ENCODE data around the gene ARHGEF26.

ARHGEF26 gene

DNA sequence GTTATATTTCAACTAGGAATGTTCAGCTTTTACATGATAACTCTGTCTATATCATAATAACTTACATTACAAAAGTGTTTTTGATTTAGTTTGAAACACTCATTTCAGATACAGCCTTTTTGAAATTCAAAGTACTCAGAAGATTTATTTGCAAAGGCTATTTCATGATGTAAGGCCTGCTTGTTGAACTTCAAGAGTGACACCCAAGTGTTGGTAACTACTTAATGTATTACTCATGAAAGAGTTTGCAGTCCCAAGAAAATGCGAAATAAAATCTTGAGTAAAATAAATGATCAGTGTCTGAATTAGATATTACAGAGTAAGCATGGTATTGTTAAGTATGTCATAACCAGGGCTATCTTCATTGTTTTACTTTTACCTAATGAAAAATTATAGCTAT lies 35.3 kb downstream of the ARHGEF26 start:
- FAIRE-seq, result peak; percentile 70
- no peak for DNase-seq (ENCODE audit: insufficient read length, low spot score)

DNA sequence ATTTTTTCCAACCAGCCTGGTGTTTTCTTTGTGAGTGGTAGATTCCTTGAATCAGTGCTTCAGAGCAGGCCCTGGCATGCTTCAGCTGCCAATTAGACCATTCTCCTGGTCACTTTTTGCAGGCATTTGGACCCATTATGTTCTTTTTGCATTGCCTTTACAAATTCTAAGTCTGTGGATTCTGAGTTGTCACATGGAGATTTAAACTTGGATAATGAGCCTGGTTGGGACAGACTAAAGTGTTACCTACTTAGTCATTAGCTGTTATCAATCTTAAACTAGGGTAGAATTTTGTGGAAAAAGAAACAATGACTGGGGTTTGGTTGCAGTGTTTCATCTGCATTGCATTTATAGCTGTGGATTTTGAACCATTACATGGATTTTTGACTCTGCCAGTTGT lies 40.6 kb downstream of the ARHGEF26 start:
- no peak for DNase-seq (ENCODE audit: insufficient read length, low spot score)
- no peak for FAIRE-seq
- TF ChIP-seq, protein P1, sequence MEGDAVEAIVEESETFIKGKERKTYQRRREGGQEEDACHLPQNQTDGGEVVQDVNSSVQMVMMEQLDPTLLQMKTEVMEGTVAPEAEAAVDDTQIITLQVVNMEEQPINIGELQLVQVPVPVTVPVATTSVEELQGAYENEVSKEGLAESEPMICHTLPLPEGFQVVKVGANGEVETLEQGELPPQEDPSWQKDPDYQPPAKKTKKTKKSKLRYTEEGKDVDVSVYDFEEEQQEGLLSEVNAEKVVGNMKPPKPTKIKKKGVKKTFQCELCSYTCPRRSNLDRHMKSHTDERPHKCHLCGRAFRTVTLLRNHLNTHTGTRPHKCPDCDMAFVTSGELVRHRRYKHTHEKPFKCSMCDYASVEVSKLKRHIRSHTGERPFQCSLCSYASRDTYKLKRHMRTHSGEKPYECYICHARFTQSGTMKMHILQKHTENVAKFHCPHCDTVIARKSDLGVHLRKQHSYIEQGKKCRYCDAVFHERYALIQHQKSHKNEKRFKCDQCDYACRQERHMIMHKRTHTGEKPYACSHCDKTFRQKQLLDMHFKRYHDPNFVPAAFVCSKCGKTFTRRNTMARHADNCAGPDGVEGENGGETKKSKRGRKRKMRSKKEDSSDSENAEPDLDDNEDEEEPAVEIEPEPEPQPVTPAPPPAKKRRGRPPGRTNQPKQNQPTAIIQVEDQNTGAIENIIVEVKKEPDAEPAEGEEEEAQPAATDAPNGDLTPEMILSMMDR (IDR thresholded peaks at IDR 0.05; ENCODE audit: insufficient read depth, missing control alignments), result no peak

More for the DNA sequence above, 35.3 kb downstream of the ARHGEF26 start:
- TF ChIP-seq, protein P1 (IDR thresholded peaks at IDR 0.05; ENCODE audit: insufficient read depth, missing control alignments), result no peak

DNA sequence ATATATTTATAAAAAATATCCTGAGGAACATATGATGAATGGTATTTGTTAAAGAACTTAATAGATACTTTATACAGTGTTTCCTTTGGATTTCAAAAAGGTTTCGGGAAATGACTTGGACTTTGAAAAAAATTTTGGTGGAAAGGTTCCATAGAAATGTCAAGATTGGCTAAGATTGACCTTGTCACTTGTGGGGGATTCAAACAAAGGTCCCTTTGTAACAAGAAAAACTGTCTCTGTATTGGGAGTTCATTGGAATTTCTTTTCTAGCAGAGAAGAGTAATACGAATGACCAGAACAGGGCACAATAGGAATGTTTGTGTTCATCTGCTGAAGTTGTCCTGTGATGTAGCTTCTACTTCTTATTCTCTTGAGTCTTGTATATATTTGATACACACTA lies 43.2 kb downstream of the ARHGEF26 start:
- FAIRE-seq, result no peak
- no peak for DNase-seq (ENCODE audit: insufficient read length, low spot score)
- TF ChIP-seq, protein P1 (IDR thresholded peaks at IDR 0.05; ENCODE audit: insufficient read depth, missing control alignments), result no peak

DNA sequence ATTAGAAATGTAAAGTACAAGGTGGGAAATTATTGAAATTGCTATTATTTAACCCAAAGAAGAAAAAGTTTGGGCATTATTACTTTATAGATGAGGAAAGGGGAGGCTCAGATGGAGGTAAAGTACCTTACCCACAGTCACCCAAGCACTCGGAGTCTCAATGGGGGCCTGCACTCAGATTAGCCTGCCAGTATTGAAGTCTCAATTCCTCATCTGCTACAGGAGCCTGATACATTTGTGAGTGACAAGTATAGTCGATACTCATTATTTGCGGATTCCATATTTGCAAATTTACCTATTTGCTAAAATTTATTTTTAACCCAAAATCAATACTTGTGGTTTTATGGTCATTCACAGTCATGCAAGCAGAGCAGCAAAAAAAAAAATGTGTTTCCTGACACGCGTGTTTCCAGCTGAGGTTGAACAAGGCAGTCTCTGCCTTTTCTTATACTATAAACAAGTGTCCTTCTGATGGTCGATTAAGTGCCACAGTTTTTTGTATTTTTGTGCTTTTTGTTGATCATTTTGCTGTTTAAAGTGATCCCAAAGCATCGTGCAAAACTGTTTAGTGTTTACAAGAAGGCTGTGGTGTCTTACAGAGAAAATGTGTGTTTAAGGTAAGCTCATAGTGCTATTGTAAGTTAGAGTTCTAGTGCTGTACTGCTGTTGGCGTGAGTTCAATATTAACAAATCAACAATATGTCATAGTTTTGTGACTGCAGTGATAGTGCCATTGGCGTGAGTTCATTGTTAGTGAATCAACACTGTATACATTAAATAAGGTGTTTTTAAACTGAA lies 48.0 kb downstream of the ARHGEF26 start:
- FAIRE-seq (peak; percentile 35), DNase-seq (ENCODE audit: insufficient read length, low spot score) (no peak)
- TF ChIP-seq, protein P1 (IDR thresholded peaks at IDR 0.05; ENCODE audit: insufficient read depth, missing control alignments), result no peak

DNA sequence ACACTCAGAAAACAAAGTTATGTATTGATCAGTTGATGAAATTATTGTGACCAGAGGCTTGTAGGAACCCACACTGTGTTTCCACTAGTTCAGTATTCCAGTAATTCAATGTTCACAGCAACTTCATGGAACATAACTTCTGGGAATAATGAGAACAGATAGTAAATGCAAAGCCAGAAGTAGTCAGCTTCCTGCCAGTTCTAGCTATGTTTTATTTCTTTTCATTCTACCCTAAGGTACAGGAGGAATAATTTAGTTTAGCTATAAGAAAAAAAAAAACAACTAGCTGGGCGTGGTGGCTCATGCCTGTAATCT lies 48.6 kb downstream of the ARHGEF26 start:
- TF ChIP-seq, protein P1 (IDR thresholded peaks at IDR 0.05; ENCODE audit: insufficient read depth, missing control alignments), result no peak
- DNase-seq (ENCODE audit: insufficient read length, low spot score) (no peak), FAIRE-seq (no peak)

DNA sequence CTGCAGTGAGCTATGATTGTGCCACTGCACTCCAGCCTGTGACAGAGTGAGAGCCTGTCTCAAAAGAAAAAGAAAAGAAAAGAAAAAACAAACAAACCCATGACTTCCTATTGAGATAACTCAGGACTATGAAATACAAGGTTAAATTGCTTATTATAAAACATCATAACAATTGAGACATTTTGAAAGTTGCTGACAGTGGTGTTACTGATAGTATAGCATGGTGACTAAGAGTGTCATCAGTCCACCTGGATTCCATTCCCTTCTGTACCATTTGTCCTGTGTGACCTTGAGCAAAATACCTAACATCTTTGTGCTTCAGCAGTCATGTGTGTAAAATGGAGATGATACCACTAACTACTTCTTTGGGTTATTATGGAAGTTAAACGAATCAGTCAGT lies 49.1 kb downstream of the ARHGEF26 start:
- DNase-seq (ENCODE audit: insufficient read length, low spot score), result no peak
- FAIRE-seq, result no peak
- TF ChIP-seq, protein P1 (IDR thresholded peaks at IDR 0.05; ENCODE audit: insufficient read depth, missing control alignments), result no peak

DNA sequence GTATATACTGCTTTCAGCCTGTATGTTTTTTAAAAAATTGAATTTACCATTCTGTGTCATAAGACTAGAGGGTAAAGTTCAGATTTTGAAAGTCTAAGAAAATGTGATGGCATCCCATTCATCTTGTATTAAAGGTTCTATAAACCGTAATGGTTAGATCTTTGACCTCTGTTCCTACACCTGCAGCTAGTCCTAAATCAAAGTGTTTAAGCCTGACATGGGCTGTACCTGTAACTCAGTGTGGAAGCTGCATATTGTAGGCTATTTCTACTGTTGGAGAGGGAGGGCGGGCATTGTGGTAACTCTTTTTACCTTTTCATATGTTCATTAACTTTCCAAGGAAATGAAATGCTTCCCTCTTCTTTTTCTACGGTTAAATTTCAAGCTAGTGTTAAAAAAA lies 53.9 kb downstream of the ARHGEF26 start:
- TF ChIP-seq, protein P1 (IDR thresholded peaks at IDR 0.05; ENCODE audit: insufficient read depth, missing control alignments), result no peak
- no peak for FAIRE-seq
- DNase-seq (ENCODE audit: insufficient read length, low spot score), result no peak

Data from D721Med (cell line).